Measurements from ENCODE around the gene CLDN25.

GRCh38 chr11:113781682-113782081 lies 2.1 kb downstream of the CLDN25 start:
- TF ChIP-seq PKNOX1 (IDR thresholded peaks at IDR 0.05) (no peak), FOXK2 (IDR thresholded peaks at IDR 0.05) (no peak), LEF1 (IDR thresholded peaks at IDR 0.05; ENCODE audit: borderline replicate concordance) (no peak), TARDBP (IDR thresholded peaks at IDR 0.05) (no peak), SUZ12 (IDR thresholded peaks at IDR 0.05) (no peak), HDGF (IDR thresholded peaks at IDR 0.05; ENCODE audit: borderline replicate concordance) (no peak), FOXA1 (IDR thresholded peaks at IDR 0.05) (no peak), BHLHE40 (IDR thresholded peaks at IDR 0.05; ENCODE audit: borderline replicate concordance) (no peak), SP1 (IDR thresholded peaks at IDR 0.05) (no peak), FOXM1 (IDR thresholded peaks at IDR 0.05; ENCODE audit: borderline replicate concordance) (no peak), ARNT (IDR thresholded peaks at IDR 0.05) (no peak)

Measured in HEK293T (cell line).